Neutrophil (primary cell): ENCODE results near the gene ACCS.

Source experiments
- H3K27ac ChIP-seq: fragments of 200-600 bp; sonication (generic); 2 replicates; pipeline ENCODE4 v1.5.1; 2016; ENCODE audit warnings: mild to moderate bottlenecking, moderate library complexity
- H3K27me3 ChIP-seq: fragments of 200-600 bp; sonication (generic); 2 replicates; pipeline ENCODE4 v1.6.0; 2016; ENCODE audit warnings: mild to moderate bottlenecking
- H3K36me3 ChIP-seq: fragments of 200-600 bp; sonication (generic); 2 replicates; pipeline ENCODE4 v1.5.1; 2017
- H3K4me1 ChIP-seq, 2 experiments: fragments of 200-600 bp in 1 of 2; sonication (generic) in 1 of 2; 1 replicate in 1 of 2; 2 replicates in 1 of 2; pipeline versions ENCODE4 v1.5.1 to v1.6.1; 2013 to 2016; ENCODE audit warnings: low read depth in 1 of 2, low read length in 1 of 2, mild to moderate bottlenecking in 1 of 2, moderate library complexity in 1 of 2; ENCODE audit not compliant: control insufficient read depth in 1 of 2, insufficient read depth in 1 of 2
- H3K4me3 ChIP-seq, 2 experiments: fragments of 200-600 bp in 1 of 2; sonication (generic) in 1 of 2; 1 replicate in 1 of 2; 2 replicates in 1 of 2; pipeline ENCODE4 v1.5.1; 2013 to 2016; ENCODE audit warnings: low read depth in 1 of 2, low read length in 1 of 2, mild to moderate bottlenecking in 1 of 2, moderate library complexity in 1 of 2
- H3K9me3 ChIP-seq: fragments of 200-600 bp; sonication (generic); 2 replicates; pipeline ENCODE4 v1.5.1; 2016
- TF ChIP-seq, protein P1 (sequence below): fragments of 200-600 bp; sonication (generic); IDR thresholded peaks from 2 replicates; pipeline ENCODE4 v1.5.1; 2016; ENCODE audit warnings: antibody characterized with exemption

ACCS gene

DNA sequence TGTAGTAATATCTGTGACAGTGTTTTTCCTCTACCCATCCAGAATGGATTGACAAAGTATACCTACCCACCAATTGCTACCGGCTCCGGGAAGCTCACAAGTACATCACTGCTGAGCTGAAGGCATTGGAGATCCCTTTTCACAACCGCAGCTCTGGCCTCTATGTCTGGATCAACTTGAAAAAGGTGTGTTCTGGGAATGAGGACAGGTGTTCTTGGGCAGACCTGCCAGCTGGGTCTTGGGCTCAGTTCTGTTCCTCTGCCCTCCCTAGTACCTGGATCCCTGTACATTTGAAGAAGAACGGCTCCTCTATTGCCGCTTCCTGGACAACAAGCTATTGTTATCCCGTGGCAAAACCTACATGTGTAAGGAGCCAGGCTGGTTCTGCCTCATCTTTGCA is 7.8 kb upstream of the ACCS start:
- Histone ChIP-seq H3K9me3 (no peaks in the 10 kb centered on the region), H3K36me3 (no peaks in the 10 kb centered on the region), H3K27me3 (no peaks in the 10 kb centered on the region), H3K4me1 (no peaks in the 10 kb centered on the region), H3K4me3 (no peak overlapping the region), H3K27ac (no peak overlapping the region)
- TF ChIP-seq, protein P1, sequence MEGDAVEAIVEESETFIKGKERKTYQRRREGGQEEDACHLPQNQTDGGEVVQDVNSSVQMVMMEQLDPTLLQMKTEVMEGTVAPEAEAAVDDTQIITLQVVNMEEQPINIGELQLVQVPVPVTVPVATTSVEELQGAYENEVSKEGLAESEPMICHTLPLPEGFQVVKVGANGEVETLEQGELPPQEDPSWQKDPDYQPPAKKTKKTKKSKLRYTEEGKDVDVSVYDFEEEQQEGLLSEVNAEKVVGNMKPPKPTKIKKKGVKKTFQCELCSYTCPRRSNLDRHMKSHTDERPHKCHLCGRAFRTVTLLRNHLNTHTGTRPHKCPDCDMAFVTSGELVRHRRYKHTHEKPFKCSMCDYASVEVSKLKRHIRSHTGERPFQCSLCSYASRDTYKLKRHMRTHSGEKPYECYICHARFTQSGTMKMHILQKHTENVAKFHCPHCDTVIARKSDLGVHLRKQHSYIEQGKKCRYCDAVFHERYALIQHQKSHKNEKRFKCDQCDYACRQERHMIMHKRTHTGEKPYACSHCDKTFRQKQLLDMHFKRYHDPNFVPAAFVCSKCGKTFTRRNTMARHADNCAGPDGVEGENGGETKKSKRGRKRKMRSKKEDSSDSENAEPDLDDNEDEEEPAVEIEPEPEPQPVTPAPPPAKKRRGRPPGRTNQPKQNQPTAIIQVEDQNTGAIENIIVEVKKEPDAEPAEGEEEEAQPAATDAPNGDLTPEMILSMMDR: no peak

DNA sequence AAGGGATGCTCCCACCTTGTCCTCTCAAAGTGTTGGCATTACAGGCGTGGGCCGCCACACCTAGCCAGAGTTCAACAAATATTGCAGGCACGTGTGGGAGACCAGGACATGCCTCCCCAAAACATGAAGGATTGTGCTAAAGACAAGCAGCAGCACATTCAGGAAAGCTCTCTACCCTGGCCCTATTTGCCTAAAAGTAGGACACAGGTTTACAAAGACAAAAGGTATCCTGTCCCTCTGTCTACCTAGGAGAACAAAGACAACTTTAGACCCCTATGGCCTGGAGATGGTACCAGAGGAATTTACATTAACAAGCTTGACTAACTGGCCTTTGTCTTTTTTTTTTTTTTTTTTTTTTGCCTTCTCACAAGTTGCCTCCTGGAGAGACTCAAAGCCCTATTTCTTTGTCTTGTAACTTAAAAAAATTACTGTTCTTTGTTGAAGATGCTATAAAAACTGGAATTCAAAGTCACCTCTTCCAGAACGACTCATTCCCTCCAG is 859 bp upstream of the ACCS start:
- no peaks in the 10 kb centered on the region for H3K9me3 ChIP-seq
- no peaks in the 10 kb centered on the region for H3K36me3 ChIP-seq
- H3K4me1 ChIP-seq: peaks cover 12 to 17% of the 10 kb centered on the region in 2 experiments
- H3K27me3 ChIP-seq: peaks cover 6% of the 10 kb centered on the region
- TF ChIP-seq, protein P1: no peak
- peak overlapping the region in 1 of 2 experiments; percentile 70 for H3K4me3 ChIP-seq
- no peak overlapping the region for H3K27ac ChIP-seq

DNA sequence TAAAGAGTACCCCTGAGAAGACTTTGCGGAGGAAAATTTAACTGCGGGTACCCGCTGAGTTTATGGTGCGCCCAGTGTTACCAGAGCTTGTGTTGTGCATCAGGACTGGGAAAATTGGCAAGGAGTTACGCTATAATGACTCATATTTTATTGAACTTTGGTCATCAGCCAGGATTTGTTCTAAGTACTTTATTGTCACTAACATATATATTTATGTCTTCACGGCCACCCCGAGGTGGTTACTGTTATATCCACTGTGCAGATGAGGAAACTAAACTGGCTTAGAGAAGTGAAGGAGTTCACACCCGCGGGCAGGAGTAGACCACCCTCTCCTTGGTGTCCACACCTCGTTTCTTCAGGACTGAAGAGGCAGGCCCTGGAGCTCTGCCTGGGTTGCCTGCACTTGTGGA is 667 bp downstream of the ACCS start:
- TF ChIP-seq, protein P1: no peak
- Histone ChIP-seq H3K4me1 (peaks cover 12 to 17% of the 10 kb centered on the region in 2 experiments), H3K9me3 (no peaks in the 10 kb centered on the region), H3K27ac (peak overlapping the region; percentile 76), H3K36me3 (no peaks in the 10 kb centered on the region), H3K4me3 (peak overlapping the region; percentile 57 to 70), H3K27me3 (peaks cover 6% of the 10 kb centered on the region)

DNA sequence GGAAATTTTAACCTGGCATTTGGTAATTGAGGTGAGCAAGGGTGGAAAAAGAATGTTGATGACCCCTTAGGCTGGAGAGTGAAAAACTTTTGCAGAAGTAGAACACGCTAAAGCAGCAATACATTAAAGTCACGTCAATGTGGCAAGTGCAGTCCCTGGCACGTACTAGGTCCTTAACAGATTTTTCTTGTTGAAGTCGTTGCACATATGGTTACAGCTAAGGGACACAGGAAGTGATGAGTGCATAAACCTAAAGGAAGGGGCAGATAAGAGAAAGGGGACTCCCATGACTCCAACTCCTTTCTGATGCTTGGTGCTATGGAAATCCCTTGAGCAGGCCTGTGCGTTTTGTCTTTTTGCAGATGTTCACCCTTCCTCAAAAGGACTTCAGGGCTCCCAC is 1.2 kb downstream of the ACCS start:
- TF ChIP-seq, protein P1: no peak
- Histone ChIP-seq H3K4me1 (peaks cover 12 to 17% of the 10 kb centered on the region in 2 experiments), H3K27ac (peak overlapping the region; percentile 76), H3K4me3 (peak overlapping the region in 1 of 2 experiments; percentile 70), H3K27me3 (peaks cover 6% of the 10 kb centered on the region), H3K9me3 (no peaks in the 10 kb centered on the region), H3K36me3 (no peaks in the 10 kb centered on the region)

DNA sequence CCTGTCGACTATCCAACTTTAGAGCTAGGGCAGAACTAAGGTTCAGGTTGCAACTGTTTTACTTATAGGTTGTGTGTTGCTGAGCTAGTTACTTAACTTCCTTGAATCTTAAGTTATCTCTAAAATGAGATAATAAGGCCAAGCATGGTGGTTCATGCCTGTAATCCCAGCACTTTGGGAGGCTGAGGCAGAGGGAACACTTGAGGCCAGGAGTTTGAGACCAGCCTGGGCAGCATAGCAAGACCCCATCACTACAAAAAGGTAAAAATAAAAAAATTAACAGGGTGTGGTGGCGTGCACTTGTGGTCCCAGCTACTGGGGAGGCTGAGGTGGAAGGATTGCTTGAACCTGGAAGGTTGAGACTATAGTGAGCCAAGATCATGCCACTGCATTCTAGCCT is 2.1 kb downstream of the ACCS start:
- Histone ChIP-seq H3K4me1 (peaks cover 12 to 17% of the 10 kb centered on the region in 2 experiments), H3K4me3 (no peak overlapping the region), H3K27me3 (peaks cover 6% of the 10 kb centered on the region), H3K36me3 (no peaks in the 10 kb centered on the region), H3K9me3 (no peaks in the 10 kb centered on the region), H3K27ac (no peak overlapping the region)
- TF ChIP-seq, protein P1: no peak

DNA sequence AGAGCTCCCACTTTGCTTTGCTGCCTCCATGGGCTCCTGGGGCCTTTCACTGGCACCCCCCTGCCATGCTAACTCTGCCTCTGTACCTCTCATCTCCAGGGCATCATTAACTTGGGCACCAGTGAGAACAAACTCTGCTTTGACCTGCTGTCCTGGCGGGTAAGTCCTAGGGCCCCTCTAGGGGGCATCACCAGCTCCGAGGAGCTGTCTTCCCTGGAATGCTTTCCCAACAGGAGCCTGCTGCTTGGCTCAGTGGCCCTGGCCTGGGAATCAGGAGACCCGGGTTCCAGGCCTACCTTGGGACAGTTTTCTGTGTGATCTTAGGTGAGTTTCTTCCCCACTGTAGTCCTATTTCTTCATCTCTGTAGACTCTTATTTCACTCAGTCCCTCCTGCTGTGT is 5.1 kb downstream of the ACCS start:
- Histone ChIP-seq H3K27me3 (peaks cover 6% of the 10 kb centered on the region), H3K4me3 (no peak overlapping the region), H3K27ac (no peak overlapping the region), H3K36me3 (peaks cover 14% of the 10 kb centered on the region), H3K4me1 (peaks cover 6 to 12% of the 10 kb centered on the region in 2 experiments), H3K9me3 (no peaks in the 10 kb centered on the region)
- TF ChIP-seq, protein P1: no peak
